GM13976 (cell line): Measurements from ENCODE around the gene WNT8A.
"Not testable (repeated sequence)": the region's sequence is repeated elsewhere in the genome, so short reads cannot be mapped to it uniquely, and the experiment has no call there.

Experiments used
- DNase-seq: peaks from one replicate; pipeline ENCODE4 v3.0.0; 2012; ENCODE audit warnings: low spot score
- in situ Hi-C: fragments of 300-500 bp; cut with MboI; formaldehyde crosslinking; loops from one replicate; pipeline ENCODE4 v1.12.0; 2022; ENCODE audit warnings: low sequenced_read_pairs, mixed read lengths, inconsistent platforms; ENCODE audit not compliant: unreplicated experiment
- TF ChIP-seq, protein P1 (sequence below): IDR thresholded peaks from 2 replicates; pipeline ENCODE4 v1.5.1; 2012; ENCODE audit warnings: borderline replicate concordance, mild to moderate bottlenecking; ENCODE audit not compliant: insufficient read depth; ENCODE audit errors: extremely low read depth, missing control alignments, control extremely low read depth

WNT8A gene

DNA sequence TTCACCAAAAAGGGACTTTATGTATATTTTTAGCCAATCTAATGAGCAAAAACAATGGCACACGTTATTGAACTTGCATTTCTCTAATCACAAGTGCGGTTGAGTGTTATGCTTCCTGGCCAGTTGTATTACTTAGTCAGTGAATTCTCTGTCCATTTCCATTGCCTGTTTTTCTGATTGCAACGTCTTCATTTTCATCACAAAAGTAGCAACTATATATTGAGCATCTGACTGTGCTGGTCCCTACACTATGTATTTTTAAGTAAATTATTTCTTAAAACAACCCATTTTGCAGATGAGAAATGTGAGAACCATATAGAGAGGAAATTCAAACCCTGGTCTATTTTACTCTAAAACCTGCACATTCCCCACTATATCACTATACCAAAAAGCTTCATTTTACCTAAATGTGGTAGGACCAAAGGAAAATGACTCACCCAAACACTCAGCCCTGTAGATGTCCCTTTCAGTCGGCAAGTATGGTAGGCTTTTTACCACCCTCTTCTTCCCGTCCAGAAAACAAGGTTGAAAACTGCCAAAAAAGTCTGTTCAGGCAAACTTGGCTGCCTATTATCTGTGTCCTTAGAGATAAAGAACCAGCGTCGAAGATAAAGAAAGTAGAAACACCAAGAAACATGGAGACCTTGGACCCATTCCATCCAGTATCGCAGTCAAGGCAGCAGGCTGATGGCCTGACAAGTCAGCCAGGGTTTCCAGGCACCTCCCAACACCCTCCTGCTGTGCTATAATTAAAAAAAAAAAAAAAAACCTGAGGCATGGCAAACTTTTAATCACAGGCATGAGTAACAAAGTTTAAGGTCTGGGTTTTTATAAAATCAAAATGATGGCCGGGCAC is 32.2 kb upstream of the WNT8A start:
- DNase-seq, result no peak
- TF ChIP-seq, protein P1, sequence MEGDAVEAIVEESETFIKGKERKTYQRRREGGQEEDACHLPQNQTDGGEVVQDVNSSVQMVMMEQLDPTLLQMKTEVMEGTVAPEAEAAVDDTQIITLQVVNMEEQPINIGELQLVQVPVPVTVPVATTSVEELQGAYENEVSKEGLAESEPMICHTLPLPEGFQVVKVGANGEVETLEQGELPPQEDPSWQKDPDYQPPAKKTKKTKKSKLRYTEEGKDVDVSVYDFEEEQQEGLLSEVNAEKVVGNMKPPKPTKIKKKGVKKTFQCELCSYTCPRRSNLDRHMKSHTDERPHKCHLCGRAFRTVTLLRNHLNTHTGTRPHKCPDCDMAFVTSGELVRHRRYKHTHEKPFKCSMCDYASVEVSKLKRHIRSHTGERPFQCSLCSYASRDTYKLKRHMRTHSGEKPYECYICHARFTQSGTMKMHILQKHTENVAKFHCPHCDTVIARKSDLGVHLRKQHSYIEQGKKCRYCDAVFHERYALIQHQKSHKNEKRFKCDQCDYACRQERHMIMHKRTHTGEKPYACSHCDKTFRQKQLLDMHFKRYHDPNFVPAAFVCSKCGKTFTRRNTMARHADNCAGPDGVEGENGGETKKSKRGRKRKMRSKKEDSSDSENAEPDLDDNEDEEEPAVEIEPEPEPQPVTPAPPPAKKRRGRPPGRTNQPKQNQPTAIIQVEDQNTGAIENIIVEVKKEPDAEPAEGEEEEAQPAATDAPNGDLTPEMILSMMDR, result no peak
- in situ Hi-C loops, result no loop called here

GRCh38 chr5:138052718-138053117 is 31.1 kb upstream of the WNT8A start:
- DNase-seq, in situ Hi-C loops: not testable (repeated sequence)

DNA sequence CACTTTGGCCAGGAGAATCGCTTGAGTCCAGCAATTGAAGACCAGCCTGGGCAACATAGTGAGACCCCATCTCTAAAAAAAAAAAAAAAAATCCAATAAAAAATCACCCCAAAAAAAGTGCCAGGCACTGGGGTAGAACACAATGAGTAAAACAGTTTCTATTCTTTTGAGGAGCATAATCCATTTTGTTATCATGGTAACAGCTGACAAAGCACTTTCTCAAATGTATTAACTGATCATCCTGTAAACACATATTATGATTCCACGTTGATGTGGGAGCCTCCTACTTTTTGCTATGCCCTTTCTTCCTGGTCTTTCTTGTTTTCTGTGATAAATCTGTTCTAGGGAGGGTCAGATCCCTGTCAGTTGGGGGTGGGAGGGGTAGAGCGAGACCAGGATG is 30.3 kb upstream of the WNT8A start:
- DNase-seq, result no peak
- TF ChIP-seq, protein P1, result no peak
- in situ Hi-C loops, result no loop called here

- in situ Hi-C loops, result no loop called here
- DNase-seq, result peak; percentile 45
- TF ChIP-seq, protein P1, result no peak
Measured at GRCh38 chr5:138054206-138054605, 29.6 kb upstream of the WNT8A start.

- no peak for DNase-seq
- TF ChIP-seq, protein P1, result no peak
- in situ Hi-C loops, result no loop called here
Measured at GRCh38 chr5:138054847-138055558, 28.8 kb upstream of the WNT8A start.

GRCh38 chr5:138064526-138064925 is 19.3 kb upstream of the WNT8A start:
- DNase-seq, result no peak
- TF ChIP-seq, protein P1, result no peak
- in situ Hi-C loops, result no loop called here

- peak; percentile 40 for DNase-seq
- TF ChIP-seq, protein P1, result peak; percentile 39
- in situ Hi-C loops, result no loop called here
Measured at GRCh38 chr5:138065102-138065501, 18.7 kb upstream of the WNT8A start.
